GM19397 (cell line): ENCODE data around the gene CANT1.

ENCODE experiments used
- ATAC-seq: cut with Tn5 transposase; IDR thresholded peaks from one replicate; pipeline ENCODE4 v1.9.1; 2021; ENCODE audit warnings: mild to moderate bottlenecking, moderate library complexity; ENCODE audit not compliant: unreplicated experiment

The CANT1 gene

DNA sequence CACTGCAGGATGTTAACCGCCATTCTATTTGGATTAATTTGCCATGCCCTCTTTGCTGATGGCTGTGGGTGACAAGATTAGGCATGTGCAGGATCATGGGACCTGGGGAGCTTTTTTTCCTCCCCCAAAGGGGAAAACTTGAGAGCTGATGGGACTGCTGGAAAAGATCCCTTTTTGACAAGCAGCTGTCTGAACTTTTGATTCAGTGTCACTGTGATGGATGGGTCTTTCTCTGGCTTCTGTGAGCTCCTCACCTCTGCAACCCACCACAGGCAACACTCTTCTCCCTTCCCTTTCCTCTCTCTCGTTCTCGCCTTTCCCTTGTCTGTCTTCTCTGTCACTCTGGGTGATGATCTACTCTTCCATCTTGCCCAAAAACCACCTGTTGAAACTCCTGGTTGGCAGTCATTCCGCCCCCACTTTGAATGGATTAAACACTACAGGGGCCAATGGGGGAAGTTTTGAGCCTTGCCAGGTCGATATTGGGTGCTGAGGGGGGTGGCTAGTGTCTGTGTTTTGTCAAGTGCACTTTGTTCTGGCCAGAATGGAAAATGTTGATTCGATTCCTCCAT, 3.1 kb upstream of the CANT1 start:
- no peak for ATAC-seq

DNA sequence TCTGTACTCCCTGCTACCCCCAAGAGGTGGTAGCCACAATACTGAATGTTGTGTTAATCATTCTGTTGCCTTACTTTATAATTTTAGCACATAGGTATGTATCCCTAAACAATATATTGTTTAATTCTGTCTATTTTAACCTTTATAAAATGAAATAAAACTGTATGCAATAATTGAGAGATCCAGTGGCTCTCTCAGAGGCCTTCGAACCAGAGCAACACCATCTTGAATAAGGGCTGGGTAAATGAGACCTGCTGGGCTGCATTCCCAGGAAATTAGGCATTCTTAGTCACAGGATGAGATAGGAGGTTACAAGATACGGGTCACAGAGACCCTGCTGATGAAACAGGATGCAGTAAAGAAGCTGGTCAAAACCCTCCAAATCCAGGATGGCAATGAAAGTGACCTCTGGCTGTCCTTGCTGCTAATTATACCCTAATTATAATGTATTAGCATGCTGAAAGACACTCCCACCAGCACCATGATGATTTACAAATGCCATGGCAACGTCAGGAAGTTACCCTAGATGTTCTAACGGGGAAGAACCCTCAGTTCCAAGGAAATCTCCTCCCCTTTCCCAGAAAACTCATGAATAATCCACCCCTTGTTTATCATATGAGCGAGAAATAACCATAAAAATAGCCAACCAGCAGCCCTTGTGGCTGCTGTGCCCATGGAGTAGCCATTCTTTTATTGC, 2.0 kb upstream of the CANT1 start:
- no peak for ATAC-seq

DNA sequence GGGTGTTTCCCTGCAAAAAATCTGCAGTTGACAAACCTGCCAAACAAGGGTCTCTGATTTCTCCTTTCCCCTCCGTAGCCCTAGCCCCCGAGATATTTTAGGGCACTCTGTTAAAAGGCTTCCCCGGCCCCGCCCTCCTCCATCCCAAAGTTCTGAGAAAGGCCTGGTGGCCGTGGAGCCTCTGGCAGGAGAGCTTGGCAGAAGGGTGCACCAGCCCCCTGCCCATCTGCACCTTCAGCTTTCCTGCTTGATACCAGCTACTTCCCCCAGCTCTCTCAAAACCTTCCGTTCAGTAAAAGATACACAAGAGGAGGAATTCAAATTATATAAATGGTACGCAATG, 711 bp upstream of the CANT1 start:
- no peak for ATAC-seq

DNA sequence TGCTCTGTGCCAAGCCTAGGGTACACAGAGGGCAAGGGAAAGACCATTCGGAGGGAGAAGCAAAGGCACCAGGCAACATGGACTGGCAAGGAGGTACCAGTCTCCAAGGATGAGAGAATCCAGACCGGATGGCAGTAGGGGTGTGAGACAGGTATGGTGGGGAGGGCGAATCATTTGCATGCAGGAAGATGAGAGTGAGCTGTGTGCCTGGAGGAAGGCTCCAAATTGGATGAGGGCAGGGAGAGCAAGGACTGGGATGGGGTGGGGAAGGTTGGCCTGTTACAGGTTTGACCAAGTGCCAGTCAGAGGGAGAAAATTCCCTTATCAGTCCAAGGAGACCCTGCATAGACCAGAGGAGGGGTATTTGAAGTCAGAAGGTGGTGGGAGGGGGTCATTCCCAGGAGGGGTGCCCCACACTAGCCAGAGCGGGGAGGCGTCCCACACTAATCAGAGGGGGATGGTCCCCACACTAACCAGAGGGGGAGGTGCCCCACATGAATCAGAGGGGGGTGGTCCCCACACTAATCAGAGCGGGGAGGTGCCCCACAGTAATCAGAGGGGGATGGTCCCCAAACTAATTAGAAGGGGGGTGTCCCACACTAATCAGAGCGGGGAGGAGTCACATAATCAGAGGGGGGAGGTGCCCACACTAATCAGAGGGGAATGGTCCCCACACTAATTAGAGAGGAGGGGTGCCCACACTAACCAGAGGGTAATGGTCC, 737 bp downstream of the CANT1 start:
- ATAC-seq, result no peak

DNA sequence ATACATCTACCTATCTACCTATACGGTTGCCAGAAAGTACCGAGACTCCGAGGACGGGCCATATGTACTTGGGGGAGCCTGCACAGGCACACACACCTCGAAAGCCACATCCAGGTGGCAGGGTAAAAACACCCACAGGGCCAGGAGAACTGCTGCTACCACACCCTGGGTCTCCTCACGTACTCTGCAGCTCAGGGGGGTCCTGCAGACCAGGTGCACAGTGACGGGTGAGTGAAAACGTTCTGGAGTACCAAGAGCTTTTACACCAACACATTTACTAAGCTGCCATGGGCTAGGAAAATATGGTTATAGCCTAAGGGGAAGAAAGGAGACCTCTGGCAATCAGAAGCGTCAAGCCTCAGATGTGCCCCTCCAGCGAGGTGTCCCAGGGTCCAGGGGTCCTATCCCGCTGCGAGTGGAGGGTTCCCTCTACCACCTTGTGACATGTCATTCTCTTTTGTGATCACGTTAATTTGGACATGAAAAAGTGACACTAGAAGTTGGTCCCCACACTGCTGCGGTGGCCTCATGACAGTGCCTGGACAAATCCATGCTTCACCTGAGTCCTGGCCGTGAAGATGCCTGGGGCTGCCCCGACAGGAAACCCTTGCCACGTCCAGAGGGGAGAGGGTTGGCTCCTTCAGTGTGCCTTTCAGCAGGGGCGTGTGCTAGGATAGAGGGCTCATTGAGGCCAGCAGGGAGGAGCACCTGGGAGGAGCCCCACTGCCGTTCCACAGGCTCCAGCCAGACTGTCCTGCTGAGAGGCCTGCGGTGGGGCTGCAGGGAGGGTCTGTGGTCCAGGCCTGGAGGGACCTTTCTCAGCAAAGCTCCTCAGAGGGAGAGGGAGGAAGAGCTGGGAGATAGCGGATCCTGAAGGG, 1.8 kb downstream of the CANT1 start:
- ATAC-seq, result no peak

DNA sequence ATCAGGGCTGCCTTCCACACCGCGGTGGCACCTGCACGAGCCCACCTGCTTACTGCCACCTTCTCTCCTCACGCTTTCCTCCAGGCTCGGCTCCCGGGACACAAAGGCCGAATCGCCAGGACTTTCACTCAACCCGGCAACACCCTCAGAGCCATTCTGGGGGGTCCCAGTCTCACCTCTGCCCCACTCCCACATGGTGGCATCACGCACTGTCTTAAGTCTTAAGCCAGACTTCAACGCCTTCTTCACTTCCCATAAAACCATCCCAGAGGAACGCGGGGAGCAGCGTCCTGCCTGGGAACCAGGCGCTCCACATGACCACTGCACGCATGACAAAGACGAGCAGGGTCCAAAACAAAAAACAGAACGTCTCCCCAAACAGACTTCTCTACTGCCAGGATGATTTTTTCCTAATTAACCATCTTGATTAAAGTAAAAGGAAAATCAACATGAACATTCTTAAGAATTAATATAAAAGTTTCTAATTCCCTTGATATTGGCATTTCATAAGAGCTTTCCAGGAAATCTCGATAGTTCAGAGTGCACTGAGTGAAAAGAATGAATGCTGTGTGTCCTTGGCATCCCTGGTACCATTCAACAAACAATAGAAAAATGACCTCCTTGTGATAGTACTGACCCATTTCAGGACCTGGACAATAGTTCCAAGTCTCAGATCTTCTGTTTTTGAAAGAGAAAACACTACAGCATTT, 2.6 kb downstream of the CANT1 start:
- no peak for ATAC-seq

DNA sequence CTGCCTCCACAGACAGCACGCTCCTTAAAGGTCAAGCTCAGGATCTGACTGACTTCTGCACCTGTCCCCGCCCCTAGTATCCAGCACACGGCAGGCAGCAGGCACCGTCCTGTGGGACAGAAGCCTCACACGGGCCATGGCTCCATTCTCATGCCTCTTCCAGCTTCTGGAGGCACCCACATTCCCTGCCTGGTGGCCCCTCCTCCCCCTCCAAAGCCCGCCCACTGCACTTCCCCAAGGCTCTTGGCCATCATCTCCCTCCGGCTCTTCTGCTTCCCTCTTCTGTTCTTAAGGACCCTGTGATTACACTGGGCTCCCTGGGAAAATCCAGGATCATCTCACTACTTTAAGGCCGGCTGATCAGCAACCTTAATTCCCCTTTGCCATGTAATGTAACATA, 3.5 kb downstream of the CANT1 start:
- no peak for ATAC-seq

DNA sequence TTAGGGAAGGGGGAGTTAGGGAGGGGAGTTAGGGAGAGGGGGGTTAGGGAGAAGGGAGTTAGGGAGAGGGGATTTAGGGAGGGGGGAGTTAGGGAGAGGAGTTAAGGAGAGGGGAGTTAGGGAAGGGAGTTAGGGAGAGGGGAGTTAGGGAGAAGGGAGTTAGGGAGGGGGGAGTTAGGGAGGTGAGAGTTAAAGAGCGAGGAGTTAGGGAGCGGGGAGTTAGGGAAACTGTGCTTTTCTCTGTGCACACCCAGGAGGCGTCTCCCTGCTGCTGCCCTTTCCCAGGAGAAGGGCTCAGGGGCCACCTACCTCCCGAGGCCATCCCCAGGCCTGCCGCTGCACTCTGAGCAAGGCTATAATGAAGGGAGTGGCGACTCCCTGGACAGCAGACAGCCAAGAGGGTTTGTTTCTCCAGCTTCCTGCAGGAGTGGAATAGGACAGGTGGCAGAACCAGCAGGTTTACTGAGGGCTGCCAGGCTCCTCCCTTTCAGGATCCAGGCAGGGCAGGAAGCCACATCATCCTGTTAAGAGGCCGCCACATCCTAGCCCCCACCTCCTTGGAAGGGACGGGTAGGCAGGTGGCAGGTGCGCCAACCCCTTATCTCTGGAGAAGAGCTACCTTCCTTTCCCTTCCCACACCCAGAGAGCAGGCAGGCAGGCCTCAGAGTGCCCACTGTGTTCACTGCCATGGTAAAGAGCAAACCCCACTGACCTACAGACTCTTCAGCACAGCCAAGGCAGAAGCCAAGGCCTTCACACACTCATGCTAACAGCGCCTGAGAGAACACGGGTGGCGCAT, 4.3 kb downstream of the CANT1 start:
- ATAC-seq, result no peak

DNA sequence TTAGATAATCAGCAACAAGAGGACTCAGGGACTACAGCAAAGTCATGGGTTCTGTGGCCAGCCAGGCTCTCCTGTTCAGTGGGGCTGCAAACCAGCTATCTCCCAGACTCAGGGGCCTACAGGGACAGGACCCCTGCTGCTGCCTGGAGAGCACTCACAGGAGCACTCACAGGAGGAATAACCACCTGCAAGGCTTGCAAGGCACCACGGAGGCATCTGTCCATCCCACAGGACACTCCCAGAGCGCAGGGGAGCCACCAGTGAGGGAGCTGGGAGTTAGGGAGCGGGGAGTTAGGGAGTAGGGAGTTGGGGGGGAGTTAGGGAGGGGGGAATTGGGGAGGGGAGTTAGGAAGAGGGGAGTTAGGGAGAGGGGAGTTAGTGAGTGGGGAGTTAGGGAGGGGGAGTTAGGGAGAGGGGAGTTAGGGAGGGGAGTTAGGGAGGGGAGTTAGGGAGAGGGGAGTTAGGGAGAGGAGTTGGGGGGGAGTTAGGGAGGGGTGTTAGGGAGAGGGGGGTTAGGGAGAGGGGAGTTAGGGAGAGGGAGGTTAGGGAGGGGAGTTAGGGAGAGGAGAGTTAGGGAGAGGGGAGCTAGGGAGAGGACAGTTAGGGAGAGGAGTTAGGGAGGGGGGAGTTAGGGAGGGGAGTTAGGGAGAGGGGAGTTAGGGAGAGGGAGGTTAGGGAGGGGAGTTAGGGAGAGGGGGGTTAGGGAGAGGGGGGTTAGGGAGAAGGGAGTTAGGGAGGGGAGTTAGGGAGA, 5.7 kb downstream of the CANT1 start:
- ATAC-seq, result no peak

DNA sequence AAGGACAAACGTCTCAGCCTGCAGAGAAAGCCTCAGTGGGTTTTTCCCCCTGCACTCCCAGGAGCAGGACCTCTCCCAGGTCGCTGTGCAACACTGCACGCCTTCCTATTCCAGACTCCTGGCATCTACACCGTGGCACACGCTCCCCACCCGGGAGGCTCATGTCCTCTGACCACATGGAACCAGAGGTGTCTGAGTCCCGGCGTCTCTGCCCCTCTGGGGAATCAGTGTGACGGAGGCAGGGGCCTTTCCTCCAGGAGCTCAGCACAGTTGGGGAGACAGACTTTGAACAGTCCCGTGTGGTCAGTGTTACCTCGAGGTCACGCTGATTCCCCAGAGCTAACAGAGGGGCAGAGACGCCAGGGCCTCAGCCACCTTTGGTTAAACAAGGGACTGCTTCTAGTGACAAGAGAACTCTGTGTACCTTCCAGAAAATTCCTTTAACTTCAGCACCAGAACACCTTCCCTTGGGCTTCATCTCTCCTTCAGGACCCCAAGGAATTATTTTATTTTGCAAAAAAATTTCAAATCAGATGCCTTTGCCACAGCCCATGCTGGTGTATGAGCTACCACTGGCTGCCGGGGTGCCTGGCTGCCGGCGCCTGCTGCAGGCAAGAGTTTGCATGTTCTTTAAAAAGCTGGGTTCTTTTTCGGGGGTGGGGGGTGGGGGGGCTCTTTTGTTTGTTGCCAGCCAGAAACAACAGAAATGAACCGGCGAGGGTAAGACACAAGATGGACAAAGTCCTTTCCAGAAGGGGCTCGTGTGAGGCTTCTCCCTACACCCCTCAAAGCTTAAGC, 6.6 kb downstream of the CANT1 start:
- ATAC-seq, result no peak

DNA sequence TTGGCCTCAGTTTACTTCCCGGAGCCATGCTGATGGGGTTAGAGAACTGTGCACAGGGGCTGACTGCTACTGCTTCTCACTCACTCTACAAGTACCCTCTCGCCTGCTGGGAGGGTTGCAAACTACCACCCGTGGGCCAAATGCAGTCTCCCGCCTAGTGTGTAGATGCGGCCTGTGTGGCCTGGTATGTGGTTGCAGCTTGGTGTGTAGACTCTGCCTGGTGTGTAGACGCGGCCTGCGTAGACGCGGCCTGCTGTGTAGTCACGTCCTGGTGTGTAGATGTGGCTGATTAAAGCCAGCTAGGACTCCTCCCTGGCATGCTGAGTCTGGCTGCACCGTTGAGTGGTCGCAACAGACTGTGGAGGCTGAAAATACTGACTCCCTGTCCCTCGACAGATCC, 7.3 kb downstream of the CANT1 start:
- ATAC-seq, result no peak

DNA sequence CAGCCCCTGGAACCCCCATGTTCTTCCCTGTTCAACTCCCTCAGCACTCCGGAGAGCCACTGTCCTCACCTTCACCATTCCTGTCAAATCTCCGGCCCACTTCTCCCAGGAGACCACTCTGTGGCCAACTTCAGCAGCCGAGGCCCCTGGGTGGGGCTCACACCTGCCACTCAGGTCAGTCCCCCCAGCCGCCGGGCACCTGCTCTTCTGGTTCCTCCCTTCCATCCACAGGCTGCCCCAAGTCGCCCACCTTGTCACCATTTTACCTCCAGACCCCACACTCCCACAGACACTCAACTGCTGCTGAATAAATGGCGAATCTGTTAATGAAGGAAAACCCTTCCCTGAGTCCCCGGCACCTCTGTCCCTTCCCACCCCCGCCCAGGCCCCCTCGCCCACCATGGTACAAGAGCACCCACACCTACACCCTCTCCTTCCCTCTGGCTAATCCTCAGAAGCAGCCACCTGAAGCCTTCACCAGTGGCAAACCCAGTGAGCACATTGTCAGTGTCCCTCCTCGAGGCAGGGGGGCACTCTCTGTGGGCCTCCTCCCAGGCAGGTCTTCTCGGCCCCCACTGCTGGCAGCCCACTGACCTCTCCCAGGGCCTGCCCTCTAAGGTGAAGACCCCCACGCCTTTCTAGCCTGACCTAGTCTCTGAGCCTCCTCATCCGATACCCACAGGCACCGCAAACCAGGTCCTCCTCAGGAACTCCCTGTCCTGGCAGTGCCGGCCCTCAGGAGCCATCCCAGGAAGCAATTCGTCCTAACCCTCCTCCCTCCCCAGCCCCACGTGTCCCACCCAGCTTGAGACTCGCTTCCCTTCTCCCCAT, 8.2 kb downstream of the CANT1 start:
- ATAC-seq, result no peak

DNA sequence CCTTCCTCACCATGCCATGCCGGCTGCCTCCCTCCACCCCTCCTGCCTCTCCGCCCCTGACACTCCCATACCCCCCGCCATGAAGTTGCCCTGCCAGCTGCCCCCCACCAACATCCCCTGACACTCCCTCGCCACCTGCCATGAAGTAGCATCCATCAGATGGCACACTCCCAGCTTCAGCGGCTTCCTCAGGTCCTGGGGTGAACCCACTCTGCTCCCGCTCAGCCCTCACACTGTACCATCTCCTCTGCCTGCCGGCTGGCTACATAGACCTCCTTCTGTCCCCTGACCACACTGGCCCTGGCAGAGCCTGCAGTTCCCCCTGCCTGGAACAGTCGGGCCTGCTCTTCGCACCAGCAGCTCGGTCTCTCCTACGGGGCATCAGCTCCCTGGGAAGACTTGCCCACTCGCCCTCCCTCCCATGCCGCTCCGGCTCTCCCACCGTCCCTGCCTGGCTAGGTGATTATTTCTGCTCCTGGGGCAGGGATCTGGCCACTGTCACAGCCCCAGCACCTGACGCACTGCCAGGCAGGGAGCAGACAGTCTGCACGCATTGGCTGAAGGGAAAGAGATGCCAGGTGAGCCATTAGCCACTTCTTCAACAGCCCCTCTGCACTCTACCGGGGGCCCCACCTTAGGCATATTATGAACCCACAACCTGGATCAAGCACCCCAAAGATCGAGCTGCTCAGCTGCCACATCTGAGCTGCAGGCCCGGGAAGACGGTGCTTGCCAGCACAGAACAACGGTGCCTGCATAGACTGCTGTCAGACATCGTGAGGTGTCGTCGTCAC, 9.0 kb downstream of the CANT1 start:
- no peak for ATAC-seq

DNA sequence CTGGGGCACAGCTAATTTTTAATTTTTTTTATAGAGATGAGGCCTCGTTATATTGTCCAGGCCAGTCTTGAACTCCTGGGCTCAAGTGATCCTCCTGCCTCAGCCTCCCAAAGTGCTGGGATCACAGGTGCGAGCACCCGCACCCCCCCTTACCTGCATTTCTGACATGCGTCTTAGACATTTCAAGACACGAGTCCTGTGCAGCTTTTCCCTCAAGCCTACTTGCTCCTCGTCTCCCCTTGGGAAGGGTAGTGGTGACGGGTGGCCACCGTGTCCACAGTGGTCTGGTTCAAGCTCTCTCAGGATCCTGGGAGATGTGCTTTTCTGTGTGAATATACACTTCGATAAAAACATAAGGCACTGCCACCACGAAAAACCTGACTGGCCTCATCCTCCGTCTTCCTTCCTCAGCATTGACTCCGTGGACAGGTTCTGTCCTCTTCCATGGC, 9.6 kb downstream of the CANT1 start:
- no peak for ATAC-seq

DNA sequence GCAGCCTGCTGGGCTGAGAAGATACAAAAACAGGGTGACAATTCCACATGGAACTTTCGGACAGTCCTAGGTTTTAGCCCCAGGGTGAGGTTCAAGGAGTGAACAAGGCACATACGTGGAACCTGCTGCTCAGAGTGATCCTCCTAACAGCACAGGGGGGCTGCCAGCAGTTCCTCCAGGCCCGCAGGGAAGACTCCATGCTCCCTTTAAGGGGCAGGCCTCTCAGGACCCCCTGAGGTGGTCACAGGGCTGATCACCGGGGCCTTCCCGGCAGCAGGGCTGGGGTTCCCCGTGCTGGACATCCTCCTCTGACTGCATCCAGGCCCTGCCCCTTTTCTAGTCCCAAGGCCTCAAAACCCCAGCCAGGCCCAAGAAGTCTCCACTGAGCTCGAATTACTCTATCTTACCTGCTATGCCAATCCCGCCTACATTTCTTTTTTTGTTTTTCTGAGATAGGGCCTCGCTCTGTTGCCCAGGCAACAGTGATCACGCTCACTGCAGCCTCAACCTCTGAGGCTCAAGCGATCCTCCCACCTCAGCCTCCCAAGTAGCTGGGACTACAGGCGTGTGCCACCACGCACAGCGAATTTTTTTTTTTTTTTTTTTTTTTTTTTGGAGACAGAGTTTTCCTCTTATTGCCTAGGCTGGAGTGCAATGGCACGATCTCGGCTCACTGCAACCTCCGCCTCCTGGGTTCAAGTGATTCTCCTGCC, 10.4 kb downstream of the CANT1 start:
- ATAC-seq, result no peak
